HG03457 (cell line): ENCODE data around the gene PRICKLE2.

Experiments used
- ATAC-seq: cut with Tn5 transposase; IDR thresholded peaks from one replicate; pipeline ENCODE4 v1.9.1; 2021; ENCODE audit warnings: moderate number of reproducible peaks; ENCODE audit not compliant: unreplicated experiment

PRICKLE2 gene

GRCh38 chr3:64160000-64160695, 65.1 kb downstream of the PRICKLE2 start:
- ATAC-seq = no peak

GRCh38 chr3:64158334-64158733, 66.9 kb downstream of the PRICKLE2 start:
- no peak for ATAC-seq

GRCh38 chr3:64157150-64158035, 67.9 kb downstream of the PRICKLE2 start:
- ATAC-seq = no peak

GRCh38 chr3:64155328-64155727, 69.9 kb downstream of the PRICKLE2 start:
- ATAC-seq = no peak

- ATAC-seq = no peak
These were observed 72.4 kb downstream of the PRICKLE2 start for GRCh38 chr3:64152676-64153466.

- ATAC-seq = no peak
These were observed 73.2 kb downstream of the PRICKLE2 start for GRCh38 chr3:64152086-64152485.

- no peak for ATAC-seq
These were observed 73.9 kb downstream of the PRICKLE2 start for GRCh38 chr3:64151342-64151871.

- no peak for ATAC-seq
These were observed 74.6 kb downstream of the PRICKLE2 start for GRCh38 chr3:64150623-64151207.

- no peak for ATAC-seq
These were observed 75.4 kb downstream of the PRICKLE2 start for GRCh38 chr3:64149886-64150285.

- ATAC-seq = no peak
These were observed 76.2 kb downstream of the PRICKLE2 start for GRCh38 chr3:64148955-64149653.

- no peak for ATAC-seq
These were observed 78.1 kb downstream of the PRICKLE2 start for GRCh38 chr3:64147211-64147610.

GRCh38 chr3:64145438-64145837, 79.8 kb downstream of the PRICKLE2 start:
- ATAC-seq = no peak

GRCh38 chr3:64144241-64144900, 80.9 kb downstream of the PRICKLE2 start:
- ATAC-seq = no peak

- ATAC-seq = no peak
These were observed 81.7 kb downstream of the PRICKLE2 start for GRCh38 chr3:64143409-64144130.

- ATAC-seq = no peak
These were observed 83.8 kb downstream of the PRICKLE2 start for GRCh38 chr3:64141476-64141875.

- ATAC-seq = no peak
These were observed 84.6 kb downstream of the PRICKLE2 start for GRCh38 chr3:64140651-64141050.

- no peak for ATAC-seq
These were observed 86.5 kb downstream of the PRICKLE2 start for GRCh38 chr3:64138656-64139375.

- no peak for ATAC-seq
These were observed 87.2 kb downstream of the PRICKLE2 start for GRCh38 chr3:64138046-64138445.
